ENCODE measurements around the gene BMPER. TPM values are rescaled to one million over a fixed set of nuclear protein-coding genes. Genes with fewer than 3 reads are reported as not detected.

The BMPER gene
- total RNA-seq, 1 donor from 2014 or later, result 7.4 TPM

- H3K4me1 ChIP-seq, result no peaks in the 10 kb centered on the region
- no peaks in the 10 kb centered on the region for H3K27me3 ChIP-seq (ENCODE audit: low read depth)
- H3K4me3 ChIP-seq, result no peak overlapping the region
- intact Hi-C loops (cut with DNase I), result no loop called here
- H3K9me3 ChIP-seq, result no peaks in the 10 kb centered on the region
- no peak for TF ChIP-seq CTCF (IDR thresholded peaks at IDR 0.05)
- ATAC-seq (no peak), DNase-seq (no peak)
- H3K36me3 ChIP-seq, result no peaks in the 10 kb centered on the region
- H3K27ac ChIP-seq, result no peak overlapping the region
These were observed 12.3 kb downstream of the BMPER start for GRCh38 chr7:33917661-33918060.

DNA sequence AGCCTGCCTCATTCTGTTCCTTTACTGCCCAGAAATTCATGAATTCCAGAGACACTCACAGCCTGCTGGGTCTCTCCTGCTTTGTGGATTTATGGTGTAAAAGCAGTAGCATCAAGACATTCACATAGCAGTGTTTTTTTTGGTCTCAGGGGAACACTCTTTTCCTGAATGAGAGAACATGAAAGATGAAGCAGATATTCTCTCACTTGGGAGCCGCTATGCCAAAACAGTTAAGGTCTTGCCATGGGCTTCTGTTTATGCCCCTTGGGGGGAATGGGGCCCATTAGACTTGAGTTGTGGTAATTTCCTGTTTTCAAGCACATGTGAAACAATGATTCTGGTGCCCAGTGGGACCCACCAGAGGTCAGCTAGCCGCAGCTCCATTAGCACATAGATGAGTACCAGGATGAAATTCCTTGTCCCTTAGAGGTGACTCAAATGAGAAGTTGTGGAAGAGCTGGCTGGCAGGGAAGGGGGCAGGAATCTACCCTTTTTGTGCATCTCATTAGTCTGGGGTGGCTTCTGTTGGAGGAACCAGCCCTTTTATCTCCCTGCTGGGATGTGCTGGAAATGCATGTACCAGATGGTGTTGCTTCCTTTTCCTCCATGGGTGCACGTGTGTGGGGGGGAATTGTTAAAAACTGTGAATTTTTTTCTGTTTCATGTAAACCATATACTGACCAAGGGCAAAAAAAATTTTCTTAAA is 13.3 kb downstream of the BMPER start:
- no peak for TF ChIP-seq CTCF (IDR thresholded peaks at IDR 0.05)
- no peak for ATAC-seq
- Histone ChIP-seq H3K27ac (no peak overlapping the region), H3K36me3 (no peaks in the 10 kb centered on the region), H3K4me1 (no peaks in the 10 kb centered on the region), H3K4me3 (no peak overlapping the region), H3K9me3 (no peaks in the 10 kb centered on the region), H3K27me3 (ENCODE audit: low read depth) (no peaks in the 10 kb centered on the region)
- intact Hi-C loops (cut with DNase I), result no loop called here
- DNase-seq, result no peak

DNA sequence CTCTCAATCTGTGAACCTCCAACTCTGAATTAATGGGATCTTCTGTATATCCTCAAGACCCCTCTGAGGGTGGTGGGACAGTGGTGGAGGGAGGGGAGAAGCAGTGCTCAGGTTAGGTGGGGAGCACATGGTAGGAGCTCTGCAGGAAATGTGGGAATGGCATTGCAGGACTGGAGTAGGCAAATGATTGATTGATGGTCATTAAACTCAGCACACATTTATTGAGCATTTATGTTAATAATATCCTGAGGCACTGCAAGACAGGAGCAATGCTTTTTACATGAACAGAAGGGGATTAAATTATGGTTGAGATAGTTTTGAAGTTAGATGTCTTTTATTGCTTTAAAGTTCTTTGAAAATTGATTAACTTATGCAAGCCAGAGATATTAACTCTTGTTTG is 14.1 kb downstream of the BMPER start:
- no peak overlapping the region for H3K4me3 ChIP-seq
- DNase-seq, result no peak
- H3K4me1 ChIP-seq, result no peaks in the 10 kb centered on the region
- TF ChIP-seq CTCF (IDR thresholded peaks at IDR 0.05), result no peak
- no peaks in the 10 kb centered on the region for H3K27me3 ChIP-seq (ENCODE audit: low read depth)
- no peak for ATAC-seq
- H3K27ac ChIP-seq, result no peak overlapping the region
- no peaks in the 10 kb centered on the region for H3K36me3 ChIP-seq
- H3K9me3 ChIP-seq, result no peaks in the 10 kb centered on the region
- intact Hi-C loops (cut with DNase I), result no loop called here

- ATAC-seq, result peak; percentile 46 to 56
- Histone ChIP-seq H3K4me3 (no peak overlapping the region), H3K27ac (peak overlapping the region; percentile 67), H3K4me1 (no peaks in the 10 kb centered on the region), H3K27me3 (ENCODE audit: low read depth) (no peaks in the 10 kb centered on the region), H3K9me3 (no peaks in the 10 kb centered on the region), H3K36me3 (no peaks in the 10 kb centered on the region)
- intact Hi-C loops (cut with DNase I), result no loop called here
- TF ChIP-seq CTCF (IDR thresholded peaks at IDR 0.05), result no peak
- DNase-seq, result no peak
These were observed 16.0 kb downstream of the BMPER start for GRCh38 chr7:33921216-33921938.

DNA sequence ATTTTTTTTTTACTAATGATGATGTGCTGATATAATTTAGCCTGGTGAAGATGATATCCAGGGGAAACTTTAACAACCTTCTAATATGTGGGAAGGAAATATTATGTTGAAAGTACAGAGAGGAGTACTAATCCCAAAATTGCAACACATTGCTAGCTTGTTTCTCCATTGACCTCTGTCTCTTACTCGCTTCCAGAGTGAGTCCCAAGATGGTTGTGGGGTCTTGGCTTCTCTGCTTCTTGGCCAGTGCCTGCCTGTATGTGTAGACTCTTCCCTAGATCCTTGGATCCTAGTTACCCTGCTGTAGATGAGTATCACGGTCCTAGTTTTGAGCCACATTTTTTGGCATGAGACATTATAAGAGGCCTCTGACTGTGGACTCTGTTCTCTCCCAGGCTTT is 17.5 kb downstream of the BMPER start:
- Histone ChIP-seq H3K9me3 (no peaks in the 10 kb centered on the region), H3K27me3 (ENCODE audit: low read depth) (no peaks in the 10 kb centered on the region), H3K4me1 (no peaks in the 10 kb centered on the region), H3K4me3 (no peak overlapping the region), H3K27ac (no peak overlapping the region), H3K36me3 (no peaks in the 10 kb centered on the region)
- DNase-seq (no peak), ATAC-seq (peak in 1 of 2 donors; percentile 24)
- TF ChIP-seq CTCF (IDR thresholded peaks at IDR 0.05), result no peak
- intact Hi-C loops (cut with DNase I), result no loop called here

Measured in lower lobe of right lung (tissue), 2 donors.